Activated CD8-positive, alpha-beta memory T cell treated with anti-CD3 and anti-CD28 coated beads for 4 hours (primary cell): ENCODE data around the gene TSPAN14.
"Not testable (repeated sequence)": the region's sequence is repeated elsewhere in the genome, so short reads cannot be mapped to it uniquely, and the experiment has no call there.

ENCODE experiments used
- DNase-seq, 2 donors: peaks; one replicate each; pipeline ENCODE4 v3.0.0-alpha.2; 2020; ENCODE audit warnings: low read depth in 2 of 2

The TSPAN14 gene

GRCh38 chr10:80468002-80468401 is 13.9 kb downstream of the TSPAN14 start:
- no peak for DNase-seq

GRCh38 chr10:80468806-80469421 is 14.8 kb downstream of the TSPAN14 start:
- no peak for DNase-seq

- no peak for DNase-seq
Measured at GRCh38 chr10:80470266-80470665, 16.2 kb downstream of the TSPAN14 start.

- DNase-seq, result no peak
Measured at GRCh38 chr10:80471001-80471400, 16.9 kb downstream of the TSPAN14 start.

- DNase-seq, result no peak
Measured at GRCh38 chr10:80471715-80472233, 17.7 kb downstream of the TSPAN14 start.

- DNase-seq, result no peak
Measured at GRCh38 chr10:80472234-80473095, 18.4 kb downstream of the TSPAN14 start.

- no peak for DNase-seq
Measured at GRCh38 chr10:80473096-80473657, 19.1 kb downstream of the TSPAN14 start.

- DNase-seq, result no peak
Measured at GRCh38 chr10:80473692-80474596, 19.8 kb downstream of the TSPAN14 start.

- DNase-seq, result no peak
Measured at GRCh38 chr10:80474597-80474910, 20.4 kb downstream of the TSPAN14 start.

- DNase-seq, result no peak
Measured at GRCh38 chr10:80474941-80475340, 20.8 kb downstream of the TSPAN14 start.

GRCh38 chr10:80475641-80476040 is 21.5 kb downstream of the TSPAN14 start:
- not testable (repeated sequence) for DNase-seq

- no peak for DNase-seq
Measured at GRCh38 chr10:80476685-80477084, 22.6 kb downstream of the TSPAN14 start.

- no peak for DNase-seq
Measured at GRCh38 chr10:80477813-80478212, 23.7 kb downstream of the TSPAN14 start.

GRCh38 chr10:80480373-80480772 is 26.3 kb downstream of the TSPAN14 start:
- not testable (repeated sequence) for DNase-seq

- no peak for DNase-seq
Measured at GRCh38 chr10:80480852-80481251, 26.7 kb downstream of the TSPAN14 start.

- no peak for DNase-seq
Measured at GRCh38 chr10:80484243-80484642, 30.1 kb downstream of the TSPAN14 start.

- DNase-seq, result no peak
Measured at GRCh38 chr10:80484676-80485075, 30.6 kb downstream of the TSPAN14 start.

- DNase-seq, result no peak
Measured at GRCh38 chr10:80485076-80485945, 31.2 kb downstream of the TSPAN14 start.

GRCh38 chr10:80485946-80486764 is 32.0 kb downstream of the TSPAN14 start:
- DNase-seq, result no peak
